HEK293 (cell line): ENCODE results near the gene SNX33.
A peak's percentile ranks its signal among the peaks of the same experiment; 100 is the strongest.

ENCODE experiments used
- HOXD13 ChIP-seq: sonication (generic); formaldehyde crosslinking; IDR thresholded peaks from 2 replicates; pipeline ENCODE4 v1.8.0; 2022; ENCODE audit warnings: missing genetic modification reagents, borderline replicate concordance
- KLF1 ChIP-seq: fragments of 450-650 bp; formaldehyde crosslinking; IDR thresholded peaks from 2 replicates; pipeline ENCODE4 v1.5.1; 2016; ENCODE audit warnings: missing biosample characterization, missing genetic modification characterization
- KLF8 ChIP-seq: fragments of 450-650 bp; formaldehyde crosslinking; IDR thresholded peaks from 2 replicates; pipeline ENCODE4 v1.5.1; 2016; ENCODE audit warnings: missing biosample characterization, missing genetic modification characterization
- KLF9 ChIP-seq: fragments of 450-650 bp; formaldehyde crosslinking; IDR thresholded peaks from 2 replicates; pipeline ENCODE4 v1.5.1; 2016; ENCODE audit warnings: missing biosample characterization, missing genetic modification characterization, low read depth
- MYNN ChIP-seq: fragments of 450-650 bp; formaldehyde crosslinking; IDR thresholded peaks from 2 replicates; pipeline ENCODE4 v1.5.1; 2016; ENCODE audit warnings: missing biosample characterization, missing genetic modification characterization, borderline replicate concordance
- MZF1 ChIP-seq: fragments of 450-650 bp; formaldehyde crosslinking; IDR thresholded peaks from 2 replicates; pipeline ENCODE4 v1.5.1; 2017; ENCODE audit warnings: missing biosample characterization, missing genetic modification characterization, borderline replicate concordance
- RBAK ChIP-seq: fragments of 450-650 bp; formaldehyde crosslinking; IDR thresholded peaks from 2 replicates; pipeline ENCODE4 v1.5.1; 2016; ENCODE audit warnings: missing biosample characterization, missing genetic modification characterization
- SP7 ChIP-seq: fragments of 450-650 bp; formaldehyde crosslinking; IDR thresholded peaks from 2 replicates; pipeline ENCODE4 v1.5.1; 2016; ENCODE audit warnings: missing biosample characterization, missing genetic modification characterization
- TCF7L2 ChIP-seq: IDR thresholded peaks from 2 replicates; pipeline ENCODE4 v1.6.1; 2011; ENCODE audit warnings: low read depth, mild to moderate bottlenecking, inconsistent platforms, low read length, moderate library complexity, borderline replicate concordance
- ZFP3 ChIP-seq: fragments of 450-650 bp; formaldehyde crosslinking; IDR thresholded peaks from 2 replicates; pipeline ENCODE4 v1.5.1; 2016; ENCODE audit warnings: low read depth, missing biosample characterization, missing genetic modification characterization
- ZNF138 ChIP-seq: fragments of 450-650 bp; formaldehyde crosslinking; IDR thresholded peaks from 2 replicates; pipeline ENCODE4 v1.5.1; 2016; ENCODE audit warnings: missing biosample characterization, missing genetic modification characterization, borderline replicate concordance
- ZNF16 ChIP-seq: fragments of 450-650 bp; formaldehyde crosslinking; IDR thresholded peaks from 2 replicates; pipeline ENCODE4 v1.5.1; 2016; ENCODE audit warnings: low read depth, missing biosample characterization, missing genetic modification characterization
- ZNF19 ChIP-seq: fragments of 450-650 bp; formaldehyde crosslinking; IDR thresholded peaks from 2 replicates; pipeline ENCODE4; 2016; ENCODE audit warnings: missing biosample characterization, missing genetic modification characterization, low read depth
- ZNF239 ChIP-seq: fragments of 450-650 bp; formaldehyde crosslinking; IDR thresholded peaks from 2 replicates; pipeline ENCODE4 v1.5.1; 2016; ENCODE audit warnings: missing biosample characterization, missing genetic modification characterization
- ZNF292 ChIP-seq: fragments of 450-650 bp; formaldehyde crosslinking; IDR thresholded peaks from 2 replicates; pipeline ENCODE4 v1.5.1; 2016; ENCODE audit warnings: low read depth, missing biosample characterization, missing genetic modification characterization, borderline replicate concordance
- ZNF341 ChIP-seq: fragments of 450-650 bp; formaldehyde crosslinking; IDR thresholded peaks from 2 replicates; pipeline ENCODE4; 2016; ENCODE audit warnings: low read depth, missing biosample characterization, missing genetic modification characterization
- ZNF350 ChIP-seq: fragments of 450-650 bp; formaldehyde crosslinking; IDR thresholded peaks from 2 replicates; pipeline ENCODE4 v1.5.0; 2017; ENCODE audit warnings: missing biosample characterization, mild to moderate bottlenecking, missing genetic modification characterization
- ZNF354C ChIP-seq: fragments of 450-650 bp; formaldehyde crosslinking; IDR thresholded peaks from 2 replicates; pipeline ENCODE4 v1.5.1; 2016; ENCODE audit warnings: missing biosample characterization, missing genetic modification characterization, low read depth, borderline replicate concordance
- ZNF366 ChIP-seq: fragments of 450-650 bp; formaldehyde crosslinking; conservative IDR thresholded peaks from 2 replicates; pipeline ENCODE4 v1.5.1; 2016; ENCODE audit warnings: missing biosample characterization, missing genetic modification characterization
- ZNF37A ChIP-seq: fragments of 450-650 bp; IDR thresholded peaks from 2 replicates; pipeline ENCODE4 v1.5.1; 2018; ENCODE audit warnings: missing biosample characterization, missing genetic modification characterization
- ZNF514 ChIP-seq: fragments of 450-650 bp; formaldehyde crosslinking; IDR thresholded peaks from 2 replicates; pipeline ENCODE4 v1.5.1; 2016; ENCODE audit warnings: missing biosample characterization, missing genetic modification characterization
- ZNF585B ChIP-seq: fragments of 450-650 bp; formaldehyde crosslinking; IDR thresholded peaks from 2 replicates; pipeline ENCODE4 v1.5.1; 2016; ENCODE audit warnings: missing biosample characterization, missing genetic modification characterization
- ZNF623 ChIP-seq: fragments of 450-650 bp; formaldehyde crosslinking; IDR thresholded peaks from 2 replicates; pipeline ENCODE4 v1.5.1; 2016; ENCODE audit warnings: missing biosample characterization, missing genetic modification characterization
- ZNF785 ChIP-seq: fragments of 450-650 bp; formaldehyde crosslinking; IDR thresholded peaks from 2 replicates; pipeline ENCODE4 v1.5.1; 2016; ENCODE audit warnings: missing biosample characterization, missing genetic modification characterization
- ZSCAN16 ChIP-seq: fragments of 450-650 bp; formaldehyde crosslinking; IDR thresholded peaks from 2 replicates; pipeline ENCODE4 v1.5.1; 2016; ENCODE audit warnings: missing biosample characterization, missing genetic modification characterization
- TF ChIP-seq, protein P1 (sequence below): fragments of 450-650 bp; formaldehyde crosslinking; IDR thresholded peaks from 2 replicates; pipeline ENCODE4 v1.5.1; 2016; ENCODE audit warnings: missing biosample characterization, missing genetic modification characterization
- TF ChIP-seq, protein P2 (sequence below): fragments of 450-650 bp; formaldehyde crosslinking; IDR thresholded peaks from 2 replicates; pipeline ENCODE4 v1.5.1; 2016; ENCODE audit warnings: missing biosample characterization, missing genetic modification characterization
- TF ChIP-seq, protein P3 (sequence below): fragments of 450-650 bp; formaldehyde crosslinking; IDR thresholded peaks from 2 replicates; pipeline ENCODE4 v1.5.1; 2016; ENCODE audit warnings: missing biosample characterization, missing genetic modification characterization, low read depth
- TF ChIP-seq, protein P4 (sequence below): fragments of 450-650 bp; formaldehyde crosslinking; IDR thresholded peaks from 2 replicates; pipeline ENCODE4 v1.5.1; 2016; ENCODE audit warnings: missing biosample characterization, missing genetic modification characterization
- TF ChIP-seq, protein P5 (sequence below): fragments of 450-650 bp; formaldehyde crosslinking; IDR thresholded peaks from 2 replicates; pipeline ENCODE4 v1.5.0; 2017; ENCODE audit warnings: missing biosample characterization, missing genetic modification characterization, borderline replicate concordance

Gene SNX33

DNA sequence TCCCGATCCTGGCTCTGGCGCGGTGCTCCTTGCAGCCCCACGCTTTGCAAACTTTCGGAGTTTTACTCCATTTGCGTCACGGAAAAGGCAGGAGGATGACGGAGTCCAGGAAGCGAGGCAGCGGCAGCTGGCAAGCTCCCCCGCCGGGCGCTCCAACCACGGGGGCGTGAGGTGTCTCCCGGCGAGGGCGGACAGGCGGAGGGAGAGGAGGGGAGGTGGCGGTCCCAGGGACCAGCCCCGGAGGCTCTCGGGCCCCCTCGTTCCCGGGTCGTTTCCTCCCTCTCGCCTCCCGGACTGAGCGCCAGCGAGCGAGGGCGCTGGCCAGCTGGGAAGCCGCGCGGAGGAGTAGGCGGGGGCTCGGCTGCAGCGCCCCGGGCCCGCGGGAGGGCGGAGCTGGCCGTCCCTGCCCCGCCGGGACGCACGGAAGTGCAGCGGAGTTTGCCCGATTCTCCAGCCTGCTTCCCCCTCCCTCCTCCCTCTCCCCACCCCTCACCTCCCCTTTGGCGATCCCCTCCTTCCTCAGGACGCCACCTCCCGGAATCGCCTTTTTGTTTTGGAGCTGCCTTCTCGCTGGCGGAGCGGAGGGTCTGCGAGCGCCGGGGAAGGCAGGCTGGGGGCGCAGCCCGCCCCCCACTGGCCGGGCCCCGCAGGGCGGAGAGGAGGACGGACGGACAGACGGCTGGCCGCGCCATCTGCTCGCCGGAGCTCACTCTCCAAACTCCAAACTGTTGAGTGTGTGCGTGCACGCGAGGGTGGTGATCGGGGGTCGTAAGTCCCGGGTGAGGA lies at the start of gene SNX33 (continued):
- TF ChIP-seq, protein P1, sequence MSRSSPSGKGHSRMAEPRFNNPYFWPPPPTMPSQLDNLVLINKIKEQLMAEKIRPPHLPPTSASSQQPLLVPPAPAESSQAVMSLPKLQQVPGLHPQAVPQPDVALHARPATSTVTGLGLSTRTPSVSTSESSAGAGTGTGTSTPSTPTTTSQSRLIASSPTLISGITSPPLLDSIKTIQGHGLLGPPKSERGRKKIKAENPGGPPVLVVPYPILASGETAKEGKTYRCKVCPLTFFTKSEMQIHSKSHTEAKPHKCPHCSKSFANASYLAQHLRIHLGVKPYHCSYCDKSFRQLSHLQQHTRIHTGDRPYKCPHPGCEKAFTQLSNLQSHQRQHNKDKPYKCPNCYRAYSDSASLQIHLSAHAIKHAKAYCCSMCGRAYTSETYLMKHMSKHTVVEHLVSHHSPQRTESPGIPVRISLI (tag by site-specific recombination): no peak
- no peak for TF ChIP-seq MZF1 (tag by site-specific recombination)
- no peak for TF ChIP-seq ZNF785
- no peak; the same call in 1 of the 2 replicates for TF ChIP-seq MYNN (tag by site-specific recombination)
- TF ChIP-seq ZNF16 (tag by site-specific recombination): no peak
- TF ChIP-seq, protein P2, sequence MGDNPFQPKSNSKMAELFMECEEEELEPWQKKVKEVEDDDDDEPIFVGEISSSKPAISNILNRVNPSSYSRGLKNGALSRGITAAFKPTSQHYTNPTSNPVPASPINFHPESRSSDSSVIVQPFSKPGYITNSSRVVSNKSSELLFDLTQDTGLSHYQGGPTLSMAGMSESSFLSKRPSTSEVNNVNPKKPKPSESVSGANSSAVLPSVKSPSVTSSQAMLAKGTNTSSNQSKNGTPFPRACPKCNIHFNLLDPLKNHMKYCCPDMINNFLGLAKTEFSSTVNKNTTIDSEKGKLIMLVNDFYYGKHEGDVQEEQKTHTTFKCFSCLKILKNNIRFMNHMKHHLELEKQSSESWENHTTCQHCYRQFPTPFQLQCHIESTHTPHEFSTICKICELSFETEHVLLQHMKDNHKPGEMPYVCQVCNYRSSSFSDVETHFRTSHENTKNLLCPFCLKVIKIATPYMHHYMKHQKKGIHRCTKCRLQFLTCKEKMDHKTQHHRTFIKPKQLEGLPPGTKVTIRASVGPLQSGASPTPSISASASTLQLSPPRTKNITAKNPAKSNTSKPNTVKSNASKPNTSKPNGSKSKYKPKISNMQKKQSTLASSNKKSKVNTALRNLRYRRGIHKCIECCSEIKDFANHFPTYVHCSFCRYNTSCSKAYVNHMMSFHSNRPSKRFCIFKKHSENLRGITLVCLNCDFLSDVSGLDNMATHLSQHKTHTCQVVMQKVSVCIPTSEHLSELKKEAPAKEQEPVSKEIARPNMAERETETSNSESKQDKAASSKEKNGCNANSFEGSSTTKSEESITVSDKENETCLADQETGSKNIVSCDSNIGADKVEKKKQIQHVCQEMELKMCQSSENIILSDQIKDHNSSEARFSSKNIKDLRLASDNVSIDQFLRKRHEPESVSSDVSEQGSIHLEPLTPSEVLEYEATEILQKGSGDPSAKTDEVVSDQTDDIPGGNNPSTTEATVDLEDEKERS (tag by site-specific recombination): no peak
- TF ChIP-seq HOXD13: no peak
- no peak for TF ChIP-seq ZNF354C (tag by site-specific recombination)
- no peak for TF ChIP-seq ZNF19 (tag by site-specific recombination)
- no peak for TF ChIP-seq ZFP3 (tag by site-specific recombination)
- TF ChIP-seq, protein P3, sequence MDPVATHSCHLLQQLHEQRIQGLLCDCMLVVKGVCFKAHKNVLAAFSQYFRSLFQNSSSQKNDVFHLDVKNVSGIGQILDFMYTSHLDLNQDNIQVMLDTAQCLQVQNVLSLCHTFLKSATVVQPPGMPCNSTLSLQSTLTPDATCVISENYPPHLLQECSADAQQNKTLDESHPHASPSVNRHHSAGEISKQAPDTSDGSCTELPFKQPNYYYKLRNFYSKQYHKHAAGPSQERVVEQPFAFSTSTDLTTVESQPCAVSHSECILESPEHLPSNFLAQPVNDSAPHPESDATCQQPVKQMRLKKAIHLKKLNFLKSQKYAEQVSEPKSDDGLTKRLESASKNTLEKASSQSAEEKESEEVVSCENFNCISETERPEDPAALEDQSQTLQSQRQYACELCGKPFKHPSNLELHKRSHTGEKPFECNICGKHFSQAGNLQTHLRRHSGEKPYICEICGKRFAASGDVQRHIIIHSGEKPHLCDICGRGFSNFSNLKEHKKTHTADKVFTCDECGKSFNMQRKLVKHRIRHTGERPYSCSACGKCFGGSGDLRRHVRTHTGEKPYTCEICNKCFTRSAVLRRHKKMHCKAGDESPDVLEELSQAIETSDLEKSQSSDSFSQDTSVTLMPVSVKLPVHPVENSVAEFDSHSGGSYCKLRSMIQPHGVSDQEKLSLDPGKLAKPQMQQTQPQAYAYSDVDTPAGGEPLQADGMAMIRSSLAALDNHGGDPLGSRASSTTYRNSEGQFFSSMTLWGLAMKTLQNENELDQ (tag by site-specific recombination): no peak
- TF ChIP-seq KLF1 (tag by site-specific recombination): peak; percentile 59
- no peak for TF ChIP-seq ZNF350
- TF ChIP-seq, protein P4, sequence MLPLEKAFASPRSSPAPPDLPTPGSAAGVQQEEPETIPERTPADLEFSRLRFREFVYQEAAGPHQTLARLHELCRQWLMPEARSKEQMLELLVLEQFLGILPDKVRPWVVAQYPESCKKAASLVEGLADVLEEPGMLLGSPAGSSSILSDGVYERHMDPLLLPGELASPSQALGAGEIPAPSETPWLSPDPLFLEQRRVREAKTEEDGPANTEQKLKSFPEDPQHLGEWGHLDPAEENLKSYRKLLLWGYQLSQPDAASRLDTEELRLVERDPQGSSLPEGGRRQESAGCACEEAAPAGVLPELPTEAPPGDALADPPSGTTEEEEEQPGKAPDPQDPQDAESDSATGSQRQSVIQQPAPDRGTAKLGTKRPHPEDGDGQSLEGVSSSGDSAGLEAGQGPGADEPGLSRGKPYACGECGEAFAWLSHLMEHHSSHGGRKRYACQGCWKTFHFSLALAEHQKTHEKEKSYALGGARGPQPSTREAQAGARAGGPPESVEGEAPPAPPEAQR: no peak
- no peak for TF ChIP-seq ZNF623
- no peak for TF ChIP-seq TCF7L2
- TF ChIP-seq ZNF341 (tag by site-specific recombination): peak; percentile 99
- no peak for TF ChIP-seq ZSCAN16 (tag by site-specific recombination)
- TF ChIP-seq, protein P5, sequence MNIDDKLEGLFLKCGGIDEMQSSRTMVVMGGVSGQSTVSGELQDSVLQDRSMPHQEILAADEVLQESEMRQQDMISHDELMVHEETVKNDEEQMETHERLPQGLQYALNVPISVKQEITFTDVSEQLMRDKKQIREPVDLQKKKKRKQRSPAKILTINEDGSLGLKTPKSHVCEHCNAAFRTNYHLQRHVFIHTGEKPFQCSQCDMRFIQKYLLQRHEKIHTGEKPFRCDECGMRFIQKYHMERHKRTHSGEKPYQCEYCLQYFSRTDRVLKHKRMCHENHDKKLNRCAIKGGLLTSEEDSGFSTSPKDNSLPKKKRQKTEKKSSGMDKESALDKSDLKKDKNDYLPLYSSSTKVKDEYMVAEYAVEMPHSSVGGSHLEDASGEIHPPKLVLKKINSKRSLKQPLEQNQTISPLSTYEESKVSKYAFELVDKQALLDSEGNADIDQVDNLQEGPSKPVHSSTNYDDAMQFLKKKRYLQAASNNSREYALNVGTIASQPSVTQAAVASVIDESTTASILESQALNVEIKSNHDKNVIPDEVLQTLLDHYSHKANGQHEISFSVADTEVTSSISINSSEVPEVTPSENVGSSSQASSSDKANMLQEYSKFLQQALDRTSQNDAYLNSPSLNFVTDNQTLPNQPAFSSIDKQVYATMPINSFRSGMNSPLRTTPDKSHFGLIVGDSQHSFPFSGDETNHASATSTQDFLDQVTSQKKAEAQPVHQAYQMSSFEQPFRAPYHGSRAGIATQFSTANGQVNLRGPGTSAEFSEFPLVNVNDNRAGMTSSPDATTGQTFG (tag by site-specific recombination): no peak
- TF ChIP-seq ZNF366: peak; percentile 7; the same call in 1 of the 2 replicates
- TF ChIP-seq SP7 (tag by site-specific recombination): peak; percentile 54; the same call in 1 of the 2 replicates
- TF ChIP-seq KLF9: peak; percentile 83
- TF ChIP-seq ZNF585B (tag by site-specific recombination): 0 out of 2 replicates have a peak, but pooled peaks have one; percentile 5
- no peak for TF ChIP-seq RBAK
- TF ChIP-seq ZNF514 (tag by site-specific recombination): no peak
- no peak for TF ChIP-seq ZNF37A (tag by site-specific recombination)
- TF ChIP-seq ZNF292 (tag by site-specific recombination): no peak
- no peak for TF ChIP-seq ZNF138
- TF ChIP-seq KLF8: peak; percentile 89
- no peak for TF ChIP-seq ZNF239 (tag by site-specific recombination)
